ENCODE measurements around the gene CSPG4.
"Not testable (repeated sequence)": the region's sequence is repeated elsewhere in the genome, so short reads cannot be mapped to it uniquely, and the experiment has no call there.

- TF ChIP-seq POLR2AphosphoS5, CTCF, POLR2A (IDR thresholded peaks at IDR 0.05): not testable (repeated sequence)
These were observed 47.5 kb upstream of the CSPG4 start for GRCh38 chr15:75760131-75760520.

Measured in breast epithelium (tissue), 3 donors.